Left colon (tissue), 2 donors: ENCODE data around the gene PCSK2. TPM values are rescaled to one million over a fixed set of nuclear protein-coding genes. Genes with fewer than 3 reads are reported as not detected.

Experiments used
- ATAC-seq: fragments of 200-7000 bp; cut with Tn5 transposase; one replicate; pipeline ENCODE4 v1.9.1; 2020; ENCODE audit warnings: mild to moderate bottlenecking, moderate library complexity
- DNase-seq, 2 donors: peaks; one replicate each; pipeline ENCODE4 v3.0.0-alpha.2; 2020
- intact Hi-C, 2 donors: fragments of 100-400 bp; cut with DNase I in 1 of 2; cut with micrococcal nuclease in 1 of 2; formaldehyde crosslinking; loops; one replicate each; pipeline versions ENCODE4 v1.11.2 to v1.14.0; 2022; cut with DNase I, micrococcal nuclease
- total RNA-seq, 2 donors: library from RNA; stranded (reverse); fragmentation: NEBNext Ultra II Directional; extraction: Animal tissue kit (Norgen Biotek cat#: 25700); gene quantifications; one replicate each; pipeline ENCODE4 v1.2.1, GENCODE V29; 2021
- donor health status: DM: no; HTN: no; CAD: no.
- donor health status: DM: yes; HTN: yes; CAD: no.

Gene PCSK2
- total RNA-seq, 2 donors from 2014 or later = 1.3 to 1.8 TPM

- intact Hi-C loops = loop anchor here in 1 of 2 donors (10.0 kb wide), 1 partner anchor 81 kb away; no protein-coding TSS in a partner anchor
These were observed 306.6 kb downstream of the PCSK2 start for GRCh38 chr20:17533396-17533795.

GRCh38 chr20:17534077-17534476, 307.2 kb downstream of the PCSK2 start:
- DNase-seq = no peak
- no peak for ATAC-seq
- intact Hi-C loops = loop anchor here in 1 of 2 donors (10.0 kb wide), 1 partner anchor 81 kb away; no protein-coding TSS in a partner anchor

More at GRCh38 chr20:17533396-17533795, 306.6 kb downstream of the PCSK2 start:
- DNase-seq (no peak), ATAC-seq (no peak)
